UCSD-AML1 (cell line): Measurements from ENCODE around the gene SRSF3.
"Not testable (repeated sequence)": the region's sequence is repeated elsewhere in the genome, so short reads cannot be mapped to it uniquely, and the experiment has no call there.

Experiments used
- DNase-seq: peaks from one replicate; lab custom pipeline; 2025; ENCODE audit not compliant: unreplicated experiment; lab: John Stamatoyannopoulos, UW

SRSF3 gene

GRCh38 chr6:36643977-36644376, 49.8 kb downstream of the SRSF3 start:
- DNase-seq, result no peak

DNA sequence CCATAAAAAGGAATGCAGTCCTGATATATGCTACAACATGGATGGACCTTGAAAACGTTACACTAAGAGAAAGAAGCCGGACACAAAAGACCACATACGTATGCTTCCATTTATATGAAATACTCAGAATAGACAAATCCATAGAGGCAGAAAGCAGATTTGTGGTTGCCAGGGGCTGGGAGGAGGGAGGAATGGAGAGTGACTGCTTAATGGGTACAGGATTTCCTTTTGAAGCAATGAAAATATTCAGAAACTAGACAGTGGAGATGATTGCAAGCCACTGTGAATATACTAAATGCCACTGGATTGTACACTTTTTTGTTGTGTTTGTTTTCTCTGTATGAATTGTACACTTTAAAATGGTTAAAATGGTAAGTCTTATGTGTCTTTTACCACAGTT, 54.9 kb downstream of the SRSF3 start:
- no peak for DNase-seq

- no peak for DNase-seq
These were observed 55.7 kb downstream of the SRSF3 start for GRCh38 chr6:36649701-36650484.

DNA sequence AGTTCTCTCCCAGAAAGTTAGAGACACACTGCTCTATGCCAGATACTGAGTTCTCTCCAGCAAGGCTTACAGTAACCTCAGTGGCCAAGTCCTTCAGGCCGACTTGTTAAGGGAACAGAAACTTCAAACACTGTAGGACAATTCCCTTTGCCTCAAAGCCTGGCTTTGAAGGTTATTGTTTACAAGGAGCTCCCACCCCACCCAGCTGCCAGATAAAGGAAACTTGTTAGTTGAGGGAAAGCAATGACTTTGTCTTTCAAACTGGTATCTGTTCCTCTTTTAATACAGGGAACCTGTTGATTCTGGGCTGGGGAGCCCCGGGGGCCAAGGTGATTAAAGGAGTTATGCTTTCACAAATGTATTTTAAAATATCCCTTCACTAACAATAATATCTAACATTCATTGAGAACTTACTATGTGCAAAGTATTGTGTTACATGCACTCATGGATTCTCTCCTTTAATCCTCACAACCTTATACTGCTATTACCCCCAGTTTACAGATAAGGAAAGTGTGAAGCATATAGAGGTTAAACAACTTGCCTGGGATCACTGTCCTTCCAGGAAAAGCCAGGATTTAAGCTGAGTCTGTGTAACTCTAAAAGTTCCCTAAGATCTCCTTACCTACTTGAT, 56.8 kb downstream of the SRSF3 start:
- no peak for DNase-seq

DNA sequence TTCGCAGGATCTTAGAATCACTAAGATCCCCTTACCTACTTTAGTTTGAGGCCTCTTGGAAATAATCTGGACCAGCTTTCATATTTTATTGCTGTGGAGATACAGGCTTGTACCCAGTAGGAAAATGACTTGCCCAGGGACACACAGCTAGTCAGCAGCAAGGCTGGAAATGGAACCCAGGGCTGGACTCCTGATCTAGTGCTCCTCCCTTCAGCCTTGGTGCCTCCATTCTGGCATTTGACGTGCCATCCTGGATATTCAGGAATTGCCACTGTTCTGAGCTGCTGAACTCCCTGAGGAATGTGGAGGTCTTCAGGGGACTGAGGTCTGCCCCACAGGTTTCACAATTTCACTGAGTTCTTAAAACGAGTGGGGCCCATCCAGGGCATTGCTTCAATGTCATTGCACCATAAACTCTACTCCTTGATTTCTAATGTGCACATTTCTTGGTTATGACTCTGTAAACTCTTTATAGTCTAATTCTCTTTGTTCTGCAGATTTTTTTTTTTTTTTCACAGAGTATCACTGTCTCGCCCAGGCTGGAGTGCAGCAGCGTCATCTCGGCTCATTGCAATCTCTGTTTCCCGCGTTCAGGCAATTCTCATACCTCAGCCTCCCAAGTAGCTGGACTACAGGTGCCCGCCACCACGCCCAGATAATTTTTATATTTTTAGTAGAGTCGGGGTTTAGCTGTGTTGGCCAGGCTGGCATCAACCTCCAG, 57.7 kb downstream of the SRSF3 start:
- DNase-seq, result no peak

DNA sequence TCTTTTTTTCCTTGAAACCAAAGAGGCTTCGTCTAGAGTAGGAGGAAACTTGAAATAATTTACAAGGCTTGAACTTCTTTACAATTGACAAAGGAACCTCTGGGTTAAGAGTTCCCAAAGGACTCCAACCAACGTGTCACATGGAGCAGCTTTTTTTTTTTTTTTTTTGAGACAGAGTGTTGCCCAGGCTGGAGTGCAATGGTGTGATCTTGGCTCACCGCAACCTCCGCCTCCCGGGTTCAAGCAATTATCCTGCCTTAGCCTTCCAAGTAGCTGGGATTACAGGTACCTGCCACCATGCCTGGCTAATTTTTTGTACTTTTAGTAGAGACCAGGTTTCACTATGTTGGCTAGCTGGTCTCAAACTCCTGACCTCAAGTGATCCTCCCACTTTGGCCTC, 60.3 kb downstream of the SRSF3 start:
- DNase-seq, result not testable (repeated sequence)
